HG02588 (cell line): ENCODE results near the gene SPDYE2.
"Not testable (repeated sequence)": the region's sequence is repeated elsewhere in the genome, so short reads cannot be mapped to it uniquely, and the experiment has no call there.

ENCODE experiments used
- ATAC-seq: cut with Tn5 transposase; IDR thresholded peaks from one replicate; pipeline ENCODE4 v1.9.1; 2021; ENCODE audit warnings: mild to moderate bottlenecking, moderate library complexity; ENCODE audit not compliant: unreplicated experiment

SPDYE2 gene

GRCh38 chr7:102599699-102600098 lies 48.7 kb downstream of the SPDYE2 start:
- ATAC-seq = not testable (repeated sequence)

GRCh38 chr7:102602317-102602716 lies 51.3 kb downstream of the SPDYE2 start:
- ATAC-seq = not testable (repeated sequence)

- not testable (repeated sequence) for ATAC-seq
These were observed 53.6 kb downstream of the SPDYE2 start for GRCh38 chr7:102604431-102605145.

- ATAC-seq = not testable (repeated sequence)
These were observed 55.8 kb downstream of the SPDYE2 start for GRCh38 chr7:102606848-102607247.

- not testable (repeated sequence) for ATAC-seq
These were observed 58.7 kb downstream of the SPDYE2 start for GRCh38 chr7:102609734-102610133.

- ATAC-seq = not testable (repeated sequence)
These were observed 59.4 kb downstream of the SPDYE2 start for GRCh38 chr7:102610441-102610840.

GRCh38 chr7:102611013-102611674 lies 60.1 kb downstream of the SPDYE2 start:
- ATAC-seq = peak; percentile 41

- not testable (repeated sequence) for ATAC-seq
These were observed 60.8 kb downstream of the SPDYE2 start for GRCh38 chr7:102611675-102612325.
